AG04450 (cell line): ENCODE results near the gene EID1. TPM values are rescaled to one million over a fixed set of nuclear protein-coding genes. Genes with fewer than 3 reads are reported as not detected.

ENCODE experiments used
- CTCF ChIA-PET: fragments of 300-600, 350-600 bp; formaldehyde crosslinking; extraction: SDS; loops from one replicate; lab custom pipeline; 2022; ENCODE audit warnings: antibody characterized with exemption, inconsistent platforms; lab: Charles Lee
- POLR2A ChIA-PET: fragments of 350-600 bp; formaldehyde crosslinking; extraction: SDS; loops from one replicate; lab custom pipeline; 2021; ENCODE audit warnings: antibody characterized with exemption, inconsistent platforms; lab: Yijun Ruan, JAX
- DNase-seq: peaks from one replicate; pipeline ENCODE4 v3.0.0-alpha.2; 2011; ENCODE audit warnings: low read depth, low spot score
- H3K27ac ChIP-seq: one replicate; pipeline ENCODE4 v1.5.1; 2012; ENCODE audit warnings: low read depth, low read length, control low read depth
- H3K27me3 ChIP-seq: one replicate; pipeline ENCODE4 v1.6.0; 2012; ENCODE audit warnings: low read length; ENCODE audit not compliant: control insufficient read depth, insufficient read depth
- H3K4me3 ChIP-seq: 2 replicates; pipeline ENCODE4 v1.5.1; 2011; ENCODE audit warnings: mild to moderate bottlenecking, low read depth, low read length, control low read depth
- H3K9me3 ChIP-seq: 2 replicates; pipeline ENCODE4 v1.5.1; 2012; ENCODE audit warnings: low read length; ENCODE audit not compliant: control insufficient read depth, insufficient read depth
- CTCF ChIP-seq: IDR thresholded peaks from 2 replicates; pipeline ENCODE4 v1.5.1; 2011; ENCODE audit warnings: low read depth, low read length, control low read depth, inconsistent platforms
- polyA plus RNA-seq: library from polyadenylated mRNA; depleted of rRNA; stranded (reverse); fragments of >200 nt; gene quantifications from 2 replicates; pipeline ENCODE4 v1.2.3, GENCODE V29; 2011

EID1 gene
- polyA plus RNA-seq, 1 experiment = 348 TPM

GRCh38 chr15:48859426-48859825, 18.5 kb upstream of the EID1 start:
- DNase-seq = no peak

GRCh38 chr15:48861813-48862431, 16.0 kb upstream of the EID1 start:
- H3K27ac ChIP-seq = no peak overlapping the region
- DNase-seq = no peak
- no peaks in the 10 kb centered on the region for H3K9me3 ChIP-seq
- peak; percentile 88 for TF ChIP-seq CTCF
- H3K27me3 ChIP-seq = no peaks in the 10 kb centered on the region
- POLR2A ChIA-PET = interaction anchor here (0.6 to 0.7 kb wide), 2 partner anchors 308 to 365 kb away, joined by 3 read pairs; partner anchors contain the start of gene GALK2
- CTCF ChIA-PET = interaction anchor here (0.6 to 10.0 kb wide), 59 partner anchors 8 to 1283 kb away, joined by 3 to 102 read pairs (median 4); partner anchors contain the start of genes EID1, FGF7 and SHC4
- H3K4me3 ChIP-seq = no peak overlapping the region

More at GRCh38 chr15:48859426-48859825, 18.5 kb upstream of the EID1 start:
- CTCF ChIA-PET = interaction anchor here (0.6 to 10.0 kb wide), 10 partner anchors 30 to 1286 kb away, joined by 3 to 102 read pairs (median 4); partner anchors contain the start of genes FGF7 and SHC4
- POLR2A ChIA-PET = no interaction called here
- Histone ChIP-seq H3K27me3 (no peaks in the 10 kb centered on the region), H3K27ac (no peak overlapping the region), H3K9me3 (no peaks in the 10 kb centered on the region), H3K4me3 (no peak overlapping the region)
- no peak for TF ChIP-seq CTCF

- POLR2A ChIA-PET = no interaction called here
- CTCF ChIA-PET = interaction anchor here (0.6 to 10.0 kb wide), 26 partner anchors 9 to 1282 kb away, joined by 3 to 102 read pairs (median 6); partner anchors contain the start of genes FGF7 and SHC4
- H3K9me3 ChIP-seq = no peaks in the 10 kb centered on the region
- H3K27ac ChIP-seq = no peak overlapping the region
- no peak overlapping the region for H3K4me3 ChIP-seq
- no peaks in the 10 kb centered on the region for H3K27me3 ChIP-seq
- TF ChIP-seq CTCF = no peak
- DNase-seq = no peak
Observed at GRCh38 chr15:48862705-48863104, 15.2 kb upstream of the EID1 start.

GRCh38 chr15:48865370-48866079, 12.4 kb upstream of the EID1 start:
- Histone ChIP-seq H3K27ac (peak overlapping the region; percentile 80), H3K27me3 (no peaks in the 10 kb centered on the region), H3K4me3 (no peak overlapping the region), H3K9me3 (no peaks in the 10 kb centered on the region)
- POLR2A ChIA-PET = interaction anchor here (2.2 kb wide), 1 partner anchor 13 kb away, joined by 10 read pairs; the partner anchor contains the start of gene EID1
- CTCF ChIA-PET = interaction anchor here (0.8 to 10.0 kb wide), 4 partner anchors 110 to 280 kb away, joined by 3 to 102 read pairs (median 52); no protein-coding TSS in a partner anchor
- DNase-seq = no peak
- no peak for TF ChIP-seq CTCF
